Upper lobe of left lung (tissue), 6 donors: ENCODE data around the gene CDYL. TPM values are rescaled to one million over a fixed set of nuclear protein-coding genes. Genes with fewer than 3 reads are reported as not detected.

ENCODE experiments used
- ATAC-seq, 2 donors: fragments of 200-7000 bp; cut with Tn5 transposase; one replicate each; pipeline ENCODE4 v1.9.1; 2022; ENCODE audit warnings: mild to moderate bottlenecking in 2 of 2, moderate library complexity in 2 of 2; ENCODE audit not compliant: low FRiP score in 2 of 2
- DNase-seq, 2 donors: peaks; one replicate each; pipeline ENCODE4 v3.0.0-alpha.2; 2019 to 2020
- H3K27ac ChIP-seq, 4 donors: fragments of 200-600 bp; sonication (generic); one replicate each; pipeline ENCODE4 v1.5.1; 2016 to 2019
- H3K27me3 ChIP-seq, 4 donors: fragments of 200-600 bp; sonication (generic); one replicate each; pipeline ENCODE4 v1.5.1; 2017 to 2019
- H3K36me3 ChIP-seq, 4 donors: fragments of 200-600 bp; sonication (generic); one replicate each; pipeline ENCODE4 v1.5.1; 2016 to 2019
- H3K4me1 ChIP-seq, 4 donors: fragments of 200-600 bp; sonication (generic); one replicate each; pipeline ENCODE4 v1.5.1; 2018 to 2019
- H3K4me3 ChIP-seq, 4 donors: fragments of 200-600 bp; sonication (generic); one replicate each; pipeline ENCODE4 v1.5.1; 2017 to 2019; ENCODE audit warnings: mild to moderate bottlenecking in 2 of 4, moderate library complexity in 1 of 4
- H3K9me3 ChIP-seq, 4 donors: fragments of 200-600 bp; sonication (generic); one replicate each; pipeline ENCODE4 v1.5.1; 2018 to 2019
- CTCF ChIP-seq, 6 experiments: fragments of 450-650 bp in 4 of 6; fragments of 200-600 bp in 2 of 6; sonication (generic) in 2 of 6; IDR thresholded peaks; one replicate each; pipeline ENCODE4 v1.5.1; 2016 to 2019; ENCODE audit warnings: antibody characterized with exemption in 6 of 6
- EP300 ChIP-seq, 4 donors: sonication (generic); formaldehyde crosslinking; IDR thresholded peaks; one replicate each; pipeline ENCODE4 v1.5.1; 2017; ENCODE audit warnings: antibody characterized with exemption in 4 of 4, control low read depth in 2 of 4
- POLR2A ChIP-seq, 4 donors: fragments of 450-650 bp; IDR thresholded peaks; one replicate each; pipeline ENCODE4 v1.5.1; 2016 to 2017; ENCODE audit warnings: antibody characterized with exemption in 4 of 4, mild to moderate bottlenecking in 2 of 4
- POLR2AphosphoS5 ChIP-seq, 2 donors: sonication (generic); formaldehyde crosslinking; IDR thresholded peaks; one replicate each; pipeline ENCODE4 v1.5.1; 2017; ENCODE audit warnings: antibody characterized with exemption in 2 of 2
- WGBS, 2 donors: methylation state at CpG; one replicate each; pipeline ENCODE4 v1.1.5; 2017 to 2018; 5-methylcytosine and 5-hydroxymethylcytosine counted together
- total RNA-seq, 6 donors: library from RNA; depleted of rRNA in 4 of 6; stranded (reverse); fragments of >200 nt in 4 of 6; gene quantifications; one replicate each; pipeline versions ENCODE4 v1.1.0 to v1.2.1, GENCODE V29; 2016 to 2021
- donor health status: DM: no; HTN: no; CAD: no; lungs with moderate emphysema.
- donor health status: DM: no; HTN: yes; CAD: no; lungs with severe emphysema.

CDYL gene
- total RNA-seq, 6 donors from 2014 or later = 17.6 to 48.9 (median 32.9) TPM

GRCh38 chr6:4895971-4896370, 119.8 kb downstream of the CDYL start:
- 87% methylated on average over 5 of the region's 5 CpGs for WGBS, 2 donors
- ATAC-seq (no peak), DNase-seq (no peak)
- TF ChIP-seq POLR2AphosphoS5 (IDR thresholded peaks at IDR 0.05) = no peak
- peaks cover 8 to 36% (median 24%) of the 10 kb centered on the region in 4 donors for H3K36me3 ChIP-seq
- H3K4me1 ChIP-seq = no peaks in the 10 kb centered on the region
- no peaks in the 10 kb centered on the region for H3K27me3 ChIP-seq
- no peaks in the 10 kb centered on the region for H3K9me3 ChIP-seq
- no peak overlapping the region for H3K27ac ChIP-seq
- H3K4me3 ChIP-seq = no peak overlapping the region

GRCh38 chr6:4896401-4896800, 120.2 kb downstream of the CDYL start:
- H3K36me3 ChIP-seq = peaks cover 8 to 36% (median 24%) of the 10 kb centered on the region in 4 donors
- H3K4me1 ChIP-seq = peaks cover 0 to 4% (median under 1%) of the 10 kb centered on the region in 4 donors
- no peak overlapping the region for H3K4me3 ChIP-seq
- TF ChIP-seq CTCF (IDR thresholded peaks at IDR 0.05) = no peak
- TF ChIP-seq EP300 (IDR thresholded peaks at IDR 0.05) = no peak
- TF ChIP-seq POLR2AphosphoS5 (IDR thresholded peaks at IDR 0.05) = no peak
- TF ChIP-seq POLR2A (IDR thresholded peaks at IDR 0.05) = no peak
- H3K9me3 ChIP-seq = no peaks in the 10 kb centered on the region
- DNase-seq (no peak), ATAC-seq (no peak)
- H3K27me3 ChIP-seq = no peaks in the 10 kb centered on the region
- WGBS, 2 donors = 94 to 96% methylated on average over 8 of the region's 8 CpGs
- no peak overlapping the region for H3K27ac ChIP-seq

GRCh38 chr6:4899249-4900034, 123.2 kb downstream of the CDYL start:
- H3K36me3 ChIP-seq = peaks cover 0 to 8% (median 7%) of the 10 kb centered on the region in 4 donors
- no peak overlapping the region for H3K4me3 ChIP-seq
- WGBS, 2 donors = 89 to 96% methylated on average over 11 of the region's 11 CpGs
- no peak for DNase-seq
- ATAC-seq = no peak
- H3K4me1 ChIP-seq = peaks cover 0 to 9% (median 4%) of the 10 kb centered on the region in 4 donors
- H3K27me3 ChIP-seq = no peaks in the 10 kb centered on the region
- no peak overlapping the region for H3K27ac ChIP-seq
- no peaks in the 10 kb centered on the region for H3K9me3 ChIP-seq
- TF ChIP-seq CTCF (IDR thresholded peaks at IDR 0.05) (no peak), EP300 (IDR thresholded peaks at IDR 0.05) (no peak), POLR2AphosphoS5 (IDR thresholded peaks at IDR 0.05) (no peak), POLR2A (IDR thresholded peaks at IDR 0.05) (no peak)

GRCh38 chr6:4901386-4902061, 125.3 kb downstream of the CDYL start:
- peak overlapping the region in 1 of 4 donors; percentile 16 for H3K27ac ChIP-seq
- no peak overlapping the region for H3K4me3 ChIP-seq
- peaks cover 4 to 15% (median 7%) of the 10 kb centered on the region in 4 donors for H3K4me1 ChIP-seq
- H3K27me3 ChIP-seq = no peaks in the 10 kb centered on the region
- H3K9me3 ChIP-seq = no peaks in the 10 kb centered on the region
- TF ChIP-seq EP300 (IDR thresholded peaks at IDR 0.05) (no peak), CTCF (IDR thresholded peaks at IDR 0.05) (no peak), POLR2A (IDR thresholded peaks at IDR 0.05) (no peak), POLR2AphosphoS5 (IDR thresholded peaks at IDR 0.05) (no peak)
- 66 to 71% methylated on average over 8 of the region's 8 CpGs for WGBS, 2 donors
- ATAC-seq = peak in 1 of 2 donors; percentile 18
- peaks cover 0 to 8% (median 4%) of the 10 kb centered on the region in 4 donors for H3K36me3 ChIP-seq
- no peak for DNase-seq

GRCh38 chr6:4902363-4902762, 126.2 kb downstream of the CDYL start:
- H3K27me3 ChIP-seq = no peaks in the 10 kb centered on the region
- DNase-seq (no peak), ATAC-seq (no peak)
- 70 to 78% methylated on average over 2 of the region's 2 CpGs for WGBS, 2 donors
- no peaks in the 10 kb centered on the region for H3K9me3 ChIP-seq
- no peak overlapping the region for H3K4me3 ChIP-seq
- H3K36me3 ChIP-seq = peaks cover 0 to 8% (median 4%) of the 10 kb centered on the region in 4 donors
- H3K4me1 ChIP-seq = peaks cover 5 to 15% (median 11%) of the 10 kb centered on the region in 4 donors
- TF ChIP-seq CTCF (IDR thresholded peaks at IDR 0.05) = no peak
- TF ChIP-seq POLR2AphosphoS5 (IDR thresholded peaks at IDR 0.05) = no peak
- no peak for TF ChIP-seq EP300 (IDR thresholded peaks at IDR 0.05)
- no peak for TF ChIP-seq POLR2A (IDR thresholded peaks at IDR 0.05)
- no peak overlapping the region for H3K27ac ChIP-seq
